Stimulated activated CD4-positive, alpha-beta T cell treated with anti-CD3 and anti-CD28 coated beads, Interleukin-2, amount 100 ng/mL, for 48 hours (primary cell): ENCODE results near the gene OLIG2.

Experiments
- DNase-seq, 2 donors: peaks; one replicate each; pipeline ENCODE4 v3.0.0-alpha.2; 2020

Gene OLIG2

DNA sequence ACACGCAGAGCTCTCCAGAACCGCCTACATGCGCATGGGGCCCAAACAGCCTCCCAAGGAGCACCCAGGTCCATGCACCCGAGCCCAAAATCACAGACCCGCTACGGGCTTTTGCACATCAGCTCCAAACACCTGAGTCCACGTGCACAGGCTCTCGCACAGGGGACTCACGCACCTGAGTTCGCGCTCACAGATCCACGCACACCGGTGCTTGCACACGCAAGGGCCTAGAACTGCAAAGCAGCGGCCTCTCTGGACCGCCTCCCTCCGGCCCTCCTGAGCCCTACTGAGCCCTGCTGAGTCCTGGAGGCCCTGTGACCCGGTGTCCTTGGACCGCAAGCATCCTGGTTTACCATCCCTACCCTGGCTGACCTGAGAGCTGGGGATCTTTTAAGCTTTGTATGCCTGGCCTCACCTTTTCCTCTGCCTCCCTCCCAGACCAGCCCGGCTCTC is 8.3 kb downstream of the OLIG2 start:
- no peak for DNase-seq

DNA sequence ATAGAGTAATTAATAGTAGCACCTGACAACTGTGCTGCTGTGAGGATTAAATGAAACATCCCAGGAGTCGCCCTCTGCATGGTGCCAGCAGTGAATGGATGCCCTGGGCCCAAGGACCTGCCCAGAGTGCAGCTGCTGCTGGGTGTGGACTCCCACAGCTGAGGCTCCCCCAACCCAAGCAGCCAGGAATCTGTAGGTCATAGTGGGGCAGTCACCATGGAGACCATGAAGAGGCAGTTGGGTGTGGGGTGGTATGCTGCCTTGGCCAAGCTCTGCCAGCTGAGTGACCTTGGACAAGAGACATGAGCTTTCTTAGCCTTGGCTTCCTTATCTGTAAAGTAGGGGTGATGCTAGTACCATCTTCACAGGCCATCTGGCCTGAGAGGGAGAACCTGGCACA is 9.4 kb downstream of the OLIG2 start:
- DNase-seq: no peak

DNA sequence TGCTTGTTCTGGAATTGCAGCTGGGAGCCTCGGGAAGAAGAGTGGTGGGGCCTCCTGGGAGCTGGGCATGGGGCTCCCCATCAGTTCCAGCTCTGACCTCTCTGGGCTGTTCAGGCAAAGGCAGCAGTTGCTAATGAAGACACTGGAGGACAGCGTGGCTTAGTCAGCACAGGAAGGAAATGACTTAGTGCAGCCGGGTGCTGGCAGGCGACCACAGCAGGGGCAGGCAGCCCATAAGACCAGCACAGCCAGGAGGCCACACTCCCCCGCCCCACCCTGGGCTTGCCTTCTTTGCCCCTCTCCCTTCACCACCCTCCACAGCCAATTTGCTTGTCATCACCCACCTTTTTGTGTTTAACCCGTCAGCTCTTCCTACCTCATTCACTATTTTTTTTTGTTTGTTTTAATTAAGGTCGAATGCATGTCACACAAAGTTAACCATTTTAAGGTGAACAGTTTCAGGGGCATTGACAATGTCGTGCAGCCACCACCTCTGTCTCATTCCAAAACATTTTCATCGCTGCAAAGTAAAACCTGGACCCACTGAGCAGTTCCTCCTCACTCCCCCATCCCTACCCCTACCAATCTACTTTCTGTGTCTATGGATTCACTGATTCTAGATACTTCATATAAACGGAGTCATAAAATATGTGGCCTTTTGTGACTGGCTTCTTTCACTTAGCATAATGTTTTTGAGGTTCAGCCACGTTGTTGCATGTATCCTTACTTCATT is 10.9 kb downstream of the OLIG2 start:
- no peak for DNase-seq

DNA sequence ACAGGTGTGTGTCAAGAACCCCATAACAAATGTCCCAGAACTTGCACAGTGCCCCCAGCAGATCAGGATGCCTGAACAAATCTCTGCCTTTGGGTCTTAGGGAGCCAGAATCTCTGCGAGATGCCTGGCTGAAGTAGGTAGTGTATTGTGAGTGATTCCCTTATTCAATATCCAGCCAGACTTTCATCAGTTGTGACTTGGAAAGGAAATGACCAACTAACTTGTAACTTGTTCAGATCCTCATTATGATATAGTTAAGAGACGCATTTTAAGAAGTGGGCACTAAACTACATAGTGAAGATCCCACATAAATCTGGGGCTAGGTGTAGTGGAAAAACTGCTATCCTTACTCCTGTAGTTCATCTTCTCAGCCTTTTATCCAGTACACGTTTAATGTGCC is 11.8 kb downstream of the OLIG2 start:
- DNase-seq: no peak

DNA sequence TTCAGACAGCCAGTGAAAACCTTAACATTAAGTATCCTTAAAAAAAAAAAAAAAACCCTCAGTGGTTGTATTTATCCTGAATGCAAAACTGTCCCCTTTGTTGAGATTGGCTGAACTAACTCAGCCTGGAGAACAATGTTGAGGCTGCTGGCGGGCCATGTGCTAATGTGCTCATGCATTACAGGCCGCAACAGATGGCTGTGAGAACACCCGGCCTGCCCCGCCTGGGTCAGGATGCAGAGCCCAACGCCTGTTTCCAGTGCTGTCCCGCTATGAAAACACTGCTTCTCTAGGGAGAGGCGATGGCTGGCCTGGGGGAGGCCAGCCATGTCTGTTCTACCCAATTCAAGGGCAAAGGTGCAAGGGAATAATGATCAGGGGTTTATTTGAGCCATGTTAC is 13.8 kb downstream of the OLIG2 start:
- DNase-seq: no peak

DNA sequence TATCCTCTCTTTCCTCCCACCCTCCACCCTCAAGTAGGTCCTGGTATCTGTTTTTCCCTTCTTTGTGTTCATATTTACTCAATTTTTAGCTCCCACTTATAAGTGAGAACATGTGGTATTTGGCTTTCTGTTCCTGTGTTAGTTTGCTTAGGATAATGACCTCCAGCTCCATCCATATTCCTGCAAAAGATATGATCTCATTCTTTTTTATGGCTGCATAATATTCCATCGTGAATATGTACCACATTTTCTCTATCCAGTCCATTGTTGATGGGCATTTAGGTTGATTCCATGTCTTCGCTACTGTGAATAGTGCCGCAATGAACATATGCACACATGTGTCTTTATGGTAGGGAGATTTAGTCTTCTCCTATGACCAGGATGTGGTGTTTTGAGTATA is 14.5 kb downstream of the OLIG2 start:
- DNase-seq: no peak

DNA sequence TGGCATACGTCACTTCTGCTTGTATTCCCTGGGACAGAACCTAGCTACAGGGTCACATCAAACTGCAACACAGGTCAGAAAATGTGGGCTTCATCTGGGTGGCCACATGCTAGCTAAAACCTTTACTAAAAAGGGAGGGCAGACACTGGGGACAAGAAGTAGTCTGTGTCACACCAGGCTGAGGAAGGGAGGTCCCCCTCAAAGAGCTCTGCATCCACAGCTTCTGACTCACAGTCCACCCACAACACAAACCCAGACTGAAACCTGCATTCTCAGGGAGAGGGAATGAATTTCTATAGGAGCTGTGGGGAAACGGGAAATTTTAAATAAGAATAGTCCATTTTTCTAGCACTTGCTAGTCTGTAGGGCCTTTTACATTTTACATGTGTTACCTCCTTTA is 16.2 kb downstream of the OLIG2 start:
- no peak for DNase-seq

DNA sequence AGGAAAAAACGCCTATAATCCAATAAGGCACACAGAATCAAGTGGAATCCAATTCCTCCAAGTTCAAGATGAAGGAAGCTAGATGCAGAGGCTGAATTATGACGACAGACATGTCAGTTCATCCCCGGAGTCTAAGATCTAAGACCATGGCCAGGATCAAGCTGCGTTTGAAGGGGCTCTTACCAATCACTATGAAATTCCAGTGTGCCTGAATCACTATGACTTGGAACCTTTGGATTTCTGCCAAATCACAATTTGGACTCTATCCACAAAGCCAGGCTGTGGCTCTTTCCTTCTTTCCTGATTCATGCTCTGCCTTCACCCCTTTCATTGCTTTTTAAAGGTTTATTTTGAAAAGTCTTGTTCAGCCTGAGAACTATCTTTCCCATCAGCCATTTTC is 17.1 kb downstream of the OLIG2 start:
- no peak for DNase-seq

DNA sequence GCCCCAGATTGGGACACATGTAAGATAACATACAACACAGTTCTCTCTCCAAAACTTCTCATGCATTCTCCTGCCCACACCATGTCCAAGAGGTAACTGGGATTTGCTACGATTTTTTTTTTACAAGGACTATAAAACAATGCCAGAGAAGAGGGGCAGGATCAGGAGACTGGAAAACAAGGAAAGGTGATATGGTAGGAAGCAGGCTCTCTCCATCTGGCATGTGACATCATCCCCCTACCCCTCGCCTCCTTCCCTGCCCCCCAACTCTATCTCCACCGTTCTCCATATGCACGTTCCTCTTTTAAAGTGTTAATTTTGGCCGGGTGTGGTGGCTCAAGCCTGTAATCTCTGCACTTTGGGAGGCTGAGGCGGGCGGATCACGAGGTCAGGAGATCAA is 20.7 kb downstream of the OLIG2 start:
- no peak for DNase-seq

DNA sequence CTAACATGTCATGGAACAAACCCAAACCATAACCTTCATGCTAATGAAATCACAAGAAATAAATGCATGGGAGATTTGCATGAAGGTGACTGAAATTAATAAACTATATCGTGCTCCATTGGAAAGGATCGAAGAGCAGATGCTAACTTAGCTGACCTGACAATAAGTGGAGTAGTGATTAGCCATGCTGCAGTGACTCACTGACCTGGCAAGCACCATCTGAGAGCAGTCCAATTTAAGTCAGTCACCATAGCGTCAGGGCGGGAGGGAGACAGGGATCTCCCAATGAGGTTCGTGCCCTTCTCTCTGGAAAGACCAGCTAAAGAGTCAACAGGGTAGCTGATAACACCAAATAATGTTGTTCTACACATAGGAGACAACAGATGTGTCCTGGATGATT is 21.5 kb downstream of the OLIG2 start:
- no peak for DNase-seq

DNA sequence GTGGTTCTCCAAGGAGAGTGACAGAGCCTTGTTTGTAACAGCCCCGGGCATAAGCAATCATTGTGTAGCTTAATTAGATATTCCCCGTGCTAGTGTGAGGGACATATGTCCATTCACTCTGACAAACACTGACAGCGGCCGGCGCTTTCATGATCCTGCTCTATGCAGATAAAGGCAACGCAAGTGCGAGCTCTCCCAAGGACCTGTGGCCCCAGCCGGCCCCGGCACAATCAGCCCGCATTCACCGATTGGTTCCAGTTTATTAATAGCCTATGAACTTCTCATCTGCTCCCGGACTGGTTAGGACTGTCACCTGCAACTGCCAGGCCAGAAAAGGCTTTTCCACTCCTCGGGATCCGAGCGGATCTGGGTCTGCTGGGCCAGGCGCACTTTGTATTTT is 26.2 kb downstream of the OLIG2 start:
- DNase-seq: no peak

DNA sequence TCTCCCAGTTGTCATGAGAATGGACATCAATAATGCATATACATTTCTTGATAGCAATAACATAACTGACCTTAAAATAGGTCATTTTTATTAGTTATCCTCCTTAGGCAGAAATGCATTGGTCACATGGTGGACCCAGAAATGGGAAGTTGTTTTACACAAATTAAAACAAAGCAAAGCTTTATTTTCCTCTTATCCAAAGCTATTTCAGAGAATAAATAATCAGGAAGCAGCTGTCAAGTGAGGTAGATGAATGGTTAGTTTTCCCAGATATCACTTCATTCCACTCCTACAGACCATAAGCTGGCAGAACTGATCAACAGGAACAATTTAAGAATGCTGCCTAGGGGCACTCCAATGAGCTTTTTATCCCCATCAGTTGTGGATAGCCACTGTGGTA is 28.2 kb downstream of the OLIG2 start:
- no peak for DNase-seq

DNA sequence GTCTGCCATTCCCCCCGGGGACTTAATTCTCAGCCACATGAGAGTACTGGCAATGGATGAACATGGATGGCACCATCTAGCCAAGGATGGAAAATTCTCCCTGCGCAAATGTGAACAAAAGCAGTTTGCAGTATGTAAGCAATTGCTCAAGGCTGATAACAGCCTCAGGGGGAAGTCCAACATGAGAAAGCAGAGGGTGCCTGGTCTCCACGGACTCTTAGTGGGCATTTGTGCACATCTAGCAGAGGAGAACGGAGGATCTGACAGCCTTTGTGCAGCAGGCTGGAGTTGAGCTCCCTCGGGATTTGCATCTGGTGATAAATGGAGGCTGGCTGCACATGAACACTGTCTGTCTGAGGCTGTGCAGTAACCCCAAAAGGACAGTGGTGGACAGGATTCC is 30.3 kb downstream of the OLIG2 start:
- DNase-seq: no peak

DNA sequence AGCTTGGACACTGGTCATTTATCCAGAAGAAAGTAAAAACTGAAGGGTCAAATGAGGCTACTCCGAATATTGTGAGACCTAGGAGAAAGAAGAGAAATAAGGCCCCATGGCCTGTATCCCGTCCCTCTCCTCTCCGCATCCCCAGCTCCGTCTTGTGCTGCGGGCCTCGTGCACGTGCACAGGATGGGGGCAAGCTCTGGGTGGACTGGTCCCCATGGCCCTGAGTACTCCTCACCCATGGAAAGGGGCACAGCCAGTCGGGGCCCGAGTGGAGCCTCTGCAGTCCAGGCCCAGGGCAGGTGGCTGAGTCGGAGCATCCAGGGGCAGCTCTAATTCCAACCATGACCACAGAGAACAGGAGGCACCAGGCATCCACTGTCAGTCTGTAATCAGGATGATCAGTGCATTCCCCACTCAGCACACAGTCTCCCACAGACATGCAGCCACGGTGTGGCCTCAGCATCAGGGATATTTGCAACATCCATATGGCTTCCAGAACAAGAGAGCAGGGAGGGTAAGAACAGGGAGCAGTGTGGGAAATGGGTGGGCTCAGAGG is 31.7 kb downstream of the OLIG2 start:
- no peak for DNase-seq

DNA sequence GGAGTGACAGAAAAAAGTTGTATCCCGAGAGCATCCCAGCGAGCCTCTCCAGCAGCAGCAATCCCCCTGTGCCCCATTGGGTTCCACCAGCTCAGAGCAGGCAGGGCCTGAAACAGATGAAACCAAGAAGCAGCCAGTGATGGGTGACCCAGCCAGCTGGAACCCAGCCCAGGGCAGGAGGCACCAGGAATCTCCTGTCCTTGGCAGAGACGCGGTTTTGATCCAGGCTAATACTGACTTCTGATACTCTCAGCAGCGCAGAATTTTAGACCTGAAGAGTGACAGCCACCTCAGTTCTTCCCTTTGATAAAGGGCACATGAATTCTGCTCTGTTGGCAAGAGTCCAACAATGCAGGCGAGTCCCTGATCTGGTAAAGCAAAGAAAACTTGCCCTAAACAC is 32.8 kb downstream of the OLIG2 start:
- no peak for DNase-seq

DNA sequence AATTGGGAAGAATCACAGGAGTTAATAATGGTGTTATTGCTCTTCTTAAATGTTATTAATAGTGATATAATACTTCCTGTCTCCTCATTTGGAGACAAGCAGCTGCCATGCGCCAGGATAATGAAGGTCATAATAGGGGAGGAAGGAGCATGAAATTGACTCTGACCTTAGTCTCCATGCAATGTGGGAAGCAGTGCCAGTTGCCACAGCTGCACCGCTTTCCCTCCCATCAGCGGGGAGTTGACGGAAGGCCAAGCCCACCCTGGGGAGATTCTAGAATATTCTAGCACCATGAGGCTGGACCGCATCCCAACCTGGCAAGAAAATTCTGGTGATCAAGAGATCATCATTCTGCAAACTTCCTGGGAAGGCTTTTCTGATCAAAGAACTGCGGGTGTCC is 33.2 kb downstream of the OLIG2 start:
- no peak for DNase-seq

DNA sequence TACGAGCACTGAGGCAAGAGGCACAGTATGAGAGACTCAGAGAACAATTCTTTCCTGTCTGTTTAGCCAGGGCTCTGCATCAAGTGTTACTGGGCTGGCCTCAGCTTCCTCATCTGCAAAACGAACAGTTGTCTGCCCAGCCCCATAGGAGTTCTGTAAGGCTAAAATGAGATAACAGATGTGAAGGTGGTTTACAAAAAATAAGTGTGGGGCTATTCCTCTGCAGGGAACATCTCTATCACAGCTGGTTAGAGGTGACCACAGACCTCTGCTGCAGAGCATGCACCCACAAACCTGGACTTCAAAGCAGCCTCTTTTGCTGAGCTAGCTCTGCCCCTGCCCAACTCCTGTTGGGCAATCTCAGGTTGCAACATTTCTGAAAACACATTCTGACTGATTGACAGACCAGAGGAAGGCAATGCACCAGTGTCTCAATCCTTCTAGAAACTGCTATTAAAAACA is 33.7 kb downstream of the OLIG2 start:
- no peak for DNase-seq

DNA sequence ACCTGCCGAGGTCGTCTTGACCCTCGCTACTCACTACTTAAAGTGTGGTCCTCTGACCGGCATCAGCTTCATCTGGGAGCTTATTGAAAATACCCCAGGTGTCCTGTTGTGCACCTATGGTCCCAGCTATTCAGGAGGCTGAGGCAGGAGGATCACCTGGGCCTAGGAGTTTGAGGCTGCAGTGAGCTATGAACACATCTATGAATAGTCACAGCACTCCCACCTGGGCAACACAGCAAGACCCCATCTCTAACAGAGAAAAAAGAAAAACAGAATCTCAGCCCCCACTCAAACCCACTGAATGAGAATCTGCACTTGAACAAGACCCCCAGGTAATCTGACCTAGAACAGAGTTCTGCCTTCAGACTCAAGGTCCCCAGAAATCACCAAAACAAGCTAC is 35.5 kb downstream of the OLIG2 start:
- DNase-seq: no peak

DNA sequence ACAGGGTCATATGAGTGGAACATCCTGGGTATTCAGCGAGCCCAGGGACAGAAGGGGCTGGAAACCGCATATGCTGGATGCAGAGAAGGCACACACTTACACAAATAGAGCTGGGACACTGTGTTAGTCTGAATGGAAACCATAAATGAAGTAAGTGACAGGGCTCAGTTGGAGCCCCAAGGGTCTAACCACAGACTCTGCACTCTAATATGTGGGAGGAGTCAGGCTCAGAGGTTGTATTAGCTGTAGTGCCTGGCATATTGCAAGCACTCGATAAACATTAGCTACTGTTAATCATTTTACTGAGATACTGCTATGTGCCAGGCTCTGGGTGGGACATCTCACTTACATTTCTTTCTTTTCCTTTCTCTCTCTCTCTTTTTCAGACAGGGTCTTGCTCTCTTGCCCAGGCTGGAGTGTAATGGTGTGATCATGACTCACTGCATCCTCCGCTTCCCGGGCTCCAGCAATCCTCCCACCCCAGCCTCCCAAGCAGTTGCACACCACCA is 37.7 kb downstream of the OLIG2 start:
- DNase-seq: no peak

DNA sequence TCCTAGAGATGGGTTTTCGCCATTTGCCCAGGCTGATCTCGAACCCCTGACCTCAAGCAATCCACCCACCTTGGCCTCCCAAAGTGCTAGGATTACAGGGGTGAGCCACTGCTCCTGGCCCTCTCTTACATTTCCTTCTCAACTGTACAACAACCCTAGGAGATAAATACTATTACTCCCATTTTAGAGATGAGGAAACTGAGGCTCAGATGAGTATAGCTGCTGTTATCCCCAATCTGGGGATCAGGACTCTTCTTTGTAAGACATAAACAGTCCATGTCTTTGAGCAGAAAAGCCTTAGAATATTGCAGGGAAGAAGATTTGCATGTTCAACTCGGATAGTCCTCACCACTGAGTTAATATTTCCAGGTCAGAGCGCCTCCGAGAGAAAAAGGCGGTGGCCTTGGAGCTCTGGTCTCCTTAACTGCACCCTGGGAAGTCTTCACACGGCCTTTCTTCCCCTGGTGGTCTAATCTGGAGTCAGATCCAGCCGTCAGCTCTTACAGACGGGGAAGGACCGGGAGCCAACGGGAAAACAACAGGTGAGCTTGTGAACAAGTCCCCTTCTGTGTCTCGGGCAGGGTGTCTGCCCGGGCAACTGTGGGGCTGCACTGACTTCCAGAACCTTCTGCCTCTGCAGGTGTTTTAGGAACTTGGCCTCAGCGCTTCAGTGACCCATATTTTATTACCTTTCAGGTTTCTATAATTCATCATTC is 38.3 kb downstream of the OLIG2 start:
- DNase-seq: no peak

DNA sequence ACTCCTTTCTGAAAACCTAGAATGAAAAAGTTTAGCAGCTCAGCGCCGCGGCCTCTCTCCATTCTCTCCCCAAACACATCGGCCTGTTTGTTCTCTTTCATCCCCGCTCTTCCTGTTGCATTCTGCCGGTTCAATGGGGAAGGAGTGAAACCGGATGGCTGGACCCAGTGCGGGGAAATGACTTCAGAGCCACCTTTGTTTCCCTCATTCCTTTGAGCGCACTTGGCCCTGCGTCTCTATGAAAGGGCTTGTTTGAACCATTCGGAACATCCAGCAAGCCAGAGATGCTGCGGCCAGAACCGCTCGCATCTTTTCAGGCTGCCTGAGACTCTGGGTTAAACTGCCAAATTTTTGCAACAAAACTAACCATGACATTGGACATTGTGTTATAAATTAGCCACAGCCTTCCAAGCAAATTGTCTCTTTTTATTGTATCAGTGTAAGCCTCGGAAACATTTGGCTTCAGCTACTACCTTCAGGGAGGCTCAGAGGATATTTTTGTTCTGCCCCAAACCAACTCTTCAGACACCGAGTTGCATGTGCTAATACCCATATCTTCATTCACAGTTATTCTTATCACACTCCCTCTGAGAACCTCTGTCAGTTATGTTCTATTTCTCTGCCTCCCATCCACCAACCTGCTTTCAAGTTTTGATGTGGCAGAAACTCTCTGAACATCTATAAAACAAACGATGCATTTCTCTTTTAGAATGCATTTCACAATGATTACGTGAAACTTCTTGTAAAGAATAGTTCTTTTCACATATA is 39.1 kb downstream of the OLIG2 start:
- DNase-seq: no peak

DNA sequence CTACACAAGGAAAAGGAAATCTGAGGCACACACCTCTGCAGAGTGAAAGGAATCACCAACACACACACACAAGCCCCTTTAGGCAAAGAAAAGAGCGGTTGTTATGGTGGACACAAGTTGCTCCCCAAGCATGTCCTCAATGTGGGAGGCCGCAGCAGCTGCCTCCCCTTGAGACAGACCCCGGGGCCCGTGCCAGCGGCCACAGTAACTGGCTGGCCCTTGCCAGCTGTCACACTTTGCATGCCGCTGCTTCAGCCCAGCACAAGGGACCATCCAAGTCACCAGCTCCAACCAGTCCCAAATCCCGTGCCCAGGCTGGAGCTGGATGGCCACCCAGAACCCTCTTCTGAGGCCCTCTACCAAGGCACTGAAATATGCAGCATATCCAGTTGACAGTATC is 41.3 kb downstream of the OLIG2 start:
- DNase-seq: no peak

DNA sequence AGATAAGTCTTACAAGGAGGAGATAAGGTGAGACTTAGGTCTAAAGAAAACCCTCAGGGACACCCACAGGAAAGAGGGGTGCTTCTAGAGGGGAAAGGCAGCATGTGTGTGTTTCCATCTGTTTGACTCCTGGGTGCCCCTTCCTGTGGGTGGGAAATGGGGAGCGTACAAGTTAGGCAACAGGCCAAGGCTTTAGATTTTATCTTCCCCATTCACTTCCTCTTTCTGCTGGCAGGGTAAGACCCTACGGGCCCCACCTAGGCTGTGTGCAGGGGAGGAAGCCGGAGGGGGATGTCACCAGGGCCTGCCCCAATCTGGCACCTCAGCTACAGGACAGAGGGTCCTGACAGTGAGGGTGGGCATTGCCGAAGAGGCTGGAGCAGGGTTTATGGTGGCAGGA is 41.7 kb downstream of the OLIG2 start:
- no peak for DNase-seq
